Measurements from ENCODE around the gene CCDC71. TPM values are rescaled to one million over a fixed set of nuclear protein-coding genes. Genes with fewer than 3 reads are reported as not detected.

Gene CCDC71
- total RNA-seq: 10 to 100 TPM; 12.3 to 15.3 TPM
- long read RNA-seq, partial matches to known transcripts: 0 of 2 reads
- long read RNA-seq, other reads (novel, unspliced or antisense): 0 of 2 reads

GRCh38 chr3:49165771-49166751 is at the start of gene CCDC71:
Gene CCDC71 (minus strand): TSS chr3:49166331. CDS start chr3:49164208, 2,123 bp downstream.
- intact Hi-C loops (cut with DNase I): no loop called here
- ATAC-seq: peak; percentile 77 to 87
- DNase-seq: peak; percentile 87

GRCh38 chr3:49213998-49214397 is 47.9 kb upstream of the CCDC71 start:
- DNase-seq (no peak), ATAC-seq (no peak)
- intact Hi-C loops (cut with DNase I): no loop called here

GRCh38 chr3:49213541-49213943 is 47.4 kb upstream of the CCDC71 start:
- ATAC-seq (no peak), DNase-seq (no peak)
- intact Hi-C loops (cut with DNase I): no loop called here

GRCh38 chr3:49199900-49200281 is 33.8 kb upstream of the CCDC71 start:
- intact Hi-C loops (cut with DNase I): no loop called here
- DNase-seq (no peak), ATAC-seq (no peak)

- ATAC-seq (peak; percentile 98), DNase-seq (peak; percentile 98)
- intact Hi-C loops (cut with DNase I): no loop called here
These were observed 33.2 kb upstream of the CCDC71 start for GRCh38 chr3:49199239-49199899.

- ATAC-seq: peak in 1 of 2 donors; percentile 2
- intact Hi-C loops (cut with DNase I): no loop called here
- no peak for DNase-seq
These were observed 32.6 kb upstream of the CCDC71 start for GRCh38 chr3:49198611-49199230.

- ATAC-seq (peak in 1 of 2 donors; percentile 10), DNase-seq (no peak)
- intact Hi-C loops (cut with DNase I): no loop called here
These were observed 32.0 kb upstream of the CCDC71 start for GRCh38 chr3:49198161-49198560.

- DNase-seq (no peak), ATAC-seq (no peak)
- intact Hi-C loops (cut with DNase I): no loop called here
These were observed 25.6 kb upstream of the CCDC71 start for GRCh38 chr3:49191741-49192140.

- ATAC-seq (no peak), DNase-seq (no peak)
- intact Hi-C loops (cut with DNase I): no loop called here
These were observed 17.7 kb upstream of the CCDC71 start for GRCh38 chr3:49183873-49184272.

GRCh38 chr3:49182682-49183081 is 16.6 kb upstream of the CCDC71 start:
- DNase-seq (no peak), ATAC-seq (no peak)

GRCh38 chr3:49181351-49181750 is 15.2 kb upstream of the CCDC71 start:
- no peak for DNase-seq
- intact Hi-C loops (cut with DNase I): no loop called here
- no peak for ATAC-seq

More at GRCh38 chr3:49182682-49183081, 16.6 kb upstream of the CCDC71 start:
- intact Hi-C loops (cut with DNase I): no loop called here

GRCh38 chr3:49180116-49180515 is 14.0 kb upstream of the CCDC71 start:
- no peak for DNase-seq
- intact Hi-C loops (cut with DNase I): no loop called here

GRCh38 chr3:49177073-49177472 is 10.9 kb upstream of the CCDC71 start:
- intact Hi-C loops (cut with DNase I): no loop called here
- DNase-seq (no peak), ATAC-seq (no peak)

More at GRCh38 chr3:49180116-49180515, 14.0 kb upstream of the CCDC71 start:
- no peak for ATAC-seq

GRCh38 chr3:49175530-49175929 is 9.4 kb upstream of the CCDC71 start:
- intact Hi-C loops (cut with DNase I): no loop called here
- DNase-seq (no peak), ATAC-seq (no peak)

- intact Hi-C loops (cut with DNase I): loop anchor here (5.0 kb wide), 2 partner anchors 103 to 123 kb away; partner anchors contain the start of gene C3orf62 (in 2 of the 2)
- DNase-seq (no peak), ATAC-seq (no peak)
These were observed 8.4 kb upstream of the CCDC71 start for GRCh38 chr3:49174397-49174985.

GRCh38 chr3:49173792-49174170 is 7.7 kb upstream of the CCDC71 start:
- DNase-seq (no peak), ATAC-seq (peak; percentile 2 to 14)
- intact Hi-C loops (cut with DNase I): loop anchor here (5.0 kb wide), 2 partner anchors 104 to 124 kb away; partner anchors contain the start of gene C3orf62 (in 2 of the 2)

GRCh38 chr3:49173116-49173791 is 7.1 kb upstream of the CCDC71 start:
- ATAC-seq: peak; percentile 32 to 47
- peak; percentile 71 for DNase-seq
- intact Hi-C loops (cut with DNase I): loop anchor here (5.0 kb wide), 2 partner anchors 104 to 124 kb away; partner anchors contain the start of gene C3orf62 (in 2 of the 2)

- ATAC-seq: no peak
- intact Hi-C loops (cut with DNase I): loop anchor here (5.0 kb wide), 2 partner anchors 105 to 125 kb away; partner anchors contain the start of gene C3orf62 (in 2 of the 2)
- no peak for DNase-seq
These were observed 6.5 kb upstream of the CCDC71 start for GRCh38 chr3:49172551-49173041.
